GM12878 (cell line): ENCODE results near the gene ZNF629. TPM values are rescaled to one million over a fixed set of nuclear protein-coding genes. Genes with fewer than 3 reads are reported as not detected.

ENCODE experiments used
- ATAC-seq: fragments of 200-7000 bp; cut with Tn5 transposase; 3 replicates; pipeline ENCODE4 v1.9.1; 2020; ENCODE audit warnings: mild to moderate bottlenecking, moderate library complexity
- BruUV-seq: library from RNA; stranded (reverse); fragments of 400-500 nt; replicated peaks from 2 replicates; lab custom pipeline; 2021; lab: Mats Ljungman, UMichigan
- CTCF ChIA-PET: fragments of 300-600 bp; sonication (Branson Sonifier 250); formaldehyde crosslinking; extraction: SDS; loops from one replicate; lab custom pipeline; 2021; ENCODE audit warnings: inconsistent platforms; lab: Yijun Ruan, JAX
- POLR2A ChIA-PET: fragments of 350-600 bp; formaldehyde crosslinking; extraction: SDS; loops from one replicate; lab custom pipeline; 2021; ENCODE audit warnings: inconsistent platforms; lab: Charles Lee
- RAD21 ChIA-PET: fragments of 300-600 bp; sonication (Branson Sonifier 250); formaldehyde crosslinking; loops from one replicate; lab custom pipeline; 2023; ENCODE audit warnings: antibody characterized with exemption; ENCODE audit not compliant: unreplicated experiment; lab: Charles Lee
- SMC1A ChIA-PET: fragments of 300-600 bp; sonication (Branson Sonifier 250); formaldehyde crosslinking; loops from one replicate; lab custom pipeline; 2023; ENCODE audit not compliant: unreplicated experiment, uncharacterized antibody; lab: Charles Lee
- DNase-seq: peaks from one replicate; pipeline ENCODE4 v3.0.0-alpha.2; 2011; ENCODE audit warnings: low read depth, low spot score
- FAIRE-seq: peaks from 3 replicates; lab custom pipeline; 2011; peaks lifted over from hg19 to GRCh38; lab: Jason Lieb, UNC
- H2AFZ ChIP-seq: 2 replicates; pipeline ENCODE4 v1.6.0; 2011; ENCODE audit warnings: low read depth, low read length, control low read depth; ENCODE audit not compliant: control insufficient read depth
- H3K27ac ChIP-seq: 2 replicates; pipeline ENCODE4 v1.5.1; 2011; ENCODE audit warnings: control low read depth; ENCODE audit not compliant: control insufficient read depth, insufficient read depth
- H3K27me3 ChIP-seq, 2 experiments: replicated peaks in 1 of 2; 2 replicates each; pipeline versions ENCODE4 v1.6.0 to v1.6.1; 2011; ENCODE audit warnings: low read length in 1 of 2; ENCODE audit not compliant: control insufficient read depth in 2 of 2, insufficient read depth in 2 of 2
- H3K36me3 ChIP-seq, 2 experiments: 2 replicates each; pipeline ENCODE4 v1.5.1; 2011; ENCODE audit warnings: low read length in 1 of 2; ENCODE audit not compliant: control insufficient read depth in 2 of 2, insufficient read depth in 2 of 2
- H3K4me1 ChIP-seq: 2 replicates; pipeline ENCODE4 v1.6.1; 2011; ENCODE audit warnings: mild to moderate bottlenecking, low read length, moderate library complexity, mixed read lengths; ENCODE audit not compliant: control insufficient read depth, insufficient read depth
- H3K4me2 ChIP-seq: 2 replicates; pipeline ENCODE4 v1.6.0; 2011; ENCODE audit warnings: control low read depth; ENCODE audit not compliant: control insufficient read depth, insufficient read depth
- H3K4me3 ChIP-seq: fragments of 200-600 bp; sonication (generic); 2 replicates; pipeline ENCODE4 v1.5.1; 2016
- H3K79me2 ChIP-seq: 2 replicates; pipeline ENCODE4 v1.6.0; 2011; ENCODE audit warnings: low read length; ENCODE audit not compliant: control insufficient read depth, insufficient read depth
- H3K9ac ChIP-seq: 2 replicates; pipeline ENCODE4 v1.8.0; 2011; ENCODE audit warnings: low read length, control low read depth, mixed read lengths; ENCODE audit not compliant: control insufficient read depth, insufficient read depth
- H3K9me3 ChIP-seq: replicated peaks from 3 replicates; pipeline ENCODE4 v1.5.1; 2011; ENCODE audit warnings: mild to moderate bottlenecking, low read length; ENCODE audit not compliant: control insufficient read depth, insufficient read depth
- H4K20me1 ChIP-seq: 2 replicates; pipeline ENCODE4 v1.6.0; 2011; ENCODE audit not compliant: control insufficient read depth, insufficient read depth
- CHD2 ChIP-seq: IDR thresholded peaks from 2 replicates; pipeline ENCODE4 v1.6.1; 2011; ENCODE audit warnings: low read depth, low read length, improper control_type of control experiment, borderline replicate concordance
- EED ChIP-seq: sonication (generic); IDR thresholded peaks from 2 replicates; pipeline ENCODE4 v1.6.1; 2016; ENCODE audit warnings: antibody characterized with exemption, low read depth
- EGR1 ChIP-seq, 2 experiments: IDR thresholded peaks; 1 replicate in 1 of 2; 2 replicates in 1 of 2; pipeline ENCODE4 v1.6.1; 2011 to 2012; ENCODE audit warnings: low read depth in 2 of 2, low read length in 2 of 2, borderline replicate concordance in 1 of 2, mild to moderate bottlenecking in 1 of 2, moderate library complexity in 1 of 2
- FOS ChIP-seq: IDR thresholded peaks from 3 replicates; pipeline ENCODE4 v1.6.1; 2011; ENCODE audit warnings: borderline replicate concordance; ENCODE audit not compliant: insufficient read length; ENCODE audit errors: extremely low read depth
- KAT2A ChIP-seq: conservative IDR thresholded peaks from 2 replicates; pipeline ENCODE4 v1.6.1; 2011; ENCODE audit warnings: low read depth, low read length; ENCODE audit not compliant: control insufficient read depth
- MTA3 ChIP-seq: IDR thresholded peaks from 2 replicates; pipeline ENCODE4 v1.6.1; 2012; ENCODE audit warnings: low read length, inconsistent platforms, borderline replicate concordance
- MYC ChIP-seq: IDR thresholded peaks from 2 replicates; pipeline ENCODE4 v1.6.1; 2011; ENCODE audit warnings: mild to moderate bottlenecking, low read length, moderate library complexity, inconsistent platforms; ENCODE audit not compliant: insufficient read depth, insufficient replicate concordance, insufficient read length, severe bottlenecking
- NFXL1 ChIP-seq: fragments of 450-650 bp; IDR thresholded peaks from 2 replicates; pipeline ENCODE4 v1.6.1; 2017; ENCODE audit warnings: antibody characterized with exemption, mild to moderate bottlenecking, borderline replicate concordance
- POLR2AphosphoS5 ChIP-seq: IDR thresholded peaks from 2 replicates; pipeline ENCODE4 v1.6.1; 2011; ENCODE audit warnings: mild to moderate bottlenecking, low read length, inconsistent platforms
- SUZ12 ChIP-seq: fragments of 200-600 bp; sonication (generic); IDR thresholded peaks from one replicate; pipeline ENCODE4 v1.6.1; 2018; ENCODE audit warnings: antibody characterized with exemption, mild to moderate bottlenecking; ENCODE audit not compliant: unreplicated experiment
- TARDBP ChIP-seq: IDR thresholded peaks from 2 replicates; pipeline ENCODE4 v1.6.1; 2016; ENCODE audit warnings: borderline replicate concordance
- WGBS: methylation state at CpG from one replicate; pipeline ENCODE4 v1.1.6; 2016; ENCODE audit warnings: low lambda C conversion rate; ENCODE audit not compliant: insufficient replicate concordance, insufficient coverage; ENCODE audit errors: missing lambda C conversion rate; 5-methylcytosine and 5-hydroxymethylcytosine counted together
- in situ Hi-C: fragments of 300-500 bp; cut with MboI; formaldehyde crosslinking; loops from 9 replicates; pipeline ENCODE4 v1.14.3; 2018; ENCODE audit warnings: mixed read lengths
- intact Hi-C: fragments of 100-400 bp; cut with micrococcal nuclease; formaldehyde crosslinking; loops from one replicate; pipeline ENCODE4 v1.14.2; 2022; ENCODE audit not compliant: unreplicated experiment
- polyA plus RNA-seq, 11 experiments: library from polyadenylated mRNA; depleted of rRNA in 4 of 11; unstranded in 6 of 11; stranded (reverse) in 5 of 11; fragments of >200 nt; fragmentation: Nextera tagmentation in 4 of 11; fragmentation: Illumina TruSeq in 1 of 11; extraction: Ambion mirVana in 4 of 11; extraction: Trizol in 1 of 11; gene quantifications; 1 replicate in 1 of 11; 2 replicates in 10 of 11; pipeline versions ENCODE4 v1.2.1 to v1.2.3, GENCODE V29; 2011 to 2016; ENCODE audit warnings: inconsistent platforms in 2 of 11, missing spikeins in 2 of 11, low read depth in 1 of 11
- total RNA-seq, 4 experiments: library from RNA; depleted of rRNA in 3 of 4; stranded (reverse); fragments of >200 nt in 3 of 4; fragmentation: Illumina TruSeq in 1 of 4; extraction: Trizol in 1 of 4; gene quantifications; 2 replicates each; pipeline versions ENCODE4 v1.2.1 to v1.2.3, GENCODE V29; 2013 to 2021
- TF ChIP-seq, protein P1 (sequence below): fragments of 150-350 bp; IDR thresholded peaks from 2 replicates; pipeline ENCODE4 v1.6.1; 2014; ENCODE audit warnings: mild to moderate bottlenecking, low read depth, low read length
- TF ChIP-seq, protein P2 (sequence below): fragments of 150-350 bp; IDR thresholded peaks from 2 replicates; pipeline ENCODE4 v1.6.1; 2016; ENCODE audit warnings: low read depth, low read length

Gene ZNF629
- total and polyA plus RNA-seq, 10 of the 15 experiments (the other 5 are each of a cell fraction or from before 2014, with no cell fraction given), result 0.02 to 0.69 (median 0.40) TPM

DNA sequence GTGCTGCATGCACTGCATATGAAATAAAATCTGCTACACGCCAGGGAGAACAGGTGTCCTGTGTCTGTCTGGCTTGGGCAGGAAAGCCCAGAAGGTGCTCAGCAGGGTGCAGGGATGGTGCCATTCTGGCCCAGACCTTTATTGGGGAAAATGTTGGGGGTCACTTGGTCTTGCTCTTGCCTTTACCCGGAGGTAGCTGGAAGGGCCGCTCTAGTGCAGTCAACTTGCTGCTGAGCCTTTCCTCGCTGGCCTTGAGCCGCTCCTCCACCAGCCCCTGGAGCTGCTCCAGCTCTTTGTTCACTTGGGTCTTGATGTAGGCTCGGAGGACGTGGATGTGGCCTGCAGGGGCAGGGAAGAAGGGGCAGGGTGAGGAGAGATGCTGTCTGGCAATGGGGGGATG is 29.7 kb downstream of the ZNF629 start:
- Histone ChIP-seq H3K27me3 (no peaks in the 10 kb centered on the region), H3K4me1 (peaks cover 4% of the 10 kb centered on the region; the same call in 1 of the 2 replicates), H3K27ac (no peak overlapping the region), H3K79me2 (peaks cover 2% of the 10 kb centered on the region), H3K9ac (no peak overlapping the region), H3K4me2 (no peak overlapping the region), H3K9me3 (no peaks in the 10 kb centered on the region), H2AFZ (no peak overlapping the region), H4K20me1 (no peaks in the 10 kb centered on the region), H3K4me3 (no peak overlapping the region), H3K36me3 (peaks cover 11 to 14% of the 10 kb centered on the region in 2 experiments; a peak in 3 of 4 replicates)
- POLR2A ChIA-PET, result no interaction called here
- RAD21 ChIA-PET, result no interaction called here
- no peak for TF ChIP-seq KAT2A
- TF ChIP-seq SUZ12, result no peak
- no peak for TF ChIP-seq EGR1 (IDR thresholded peaks at IDR 0.05; ENCODE audit: borderline replicate concordance in 1 of 2, low read depth in 2 of 2, low read length in 2 of 2)
- TF ChIP-seq TARDBP, result no peak
- TF ChIP-seq, protein P1, sequence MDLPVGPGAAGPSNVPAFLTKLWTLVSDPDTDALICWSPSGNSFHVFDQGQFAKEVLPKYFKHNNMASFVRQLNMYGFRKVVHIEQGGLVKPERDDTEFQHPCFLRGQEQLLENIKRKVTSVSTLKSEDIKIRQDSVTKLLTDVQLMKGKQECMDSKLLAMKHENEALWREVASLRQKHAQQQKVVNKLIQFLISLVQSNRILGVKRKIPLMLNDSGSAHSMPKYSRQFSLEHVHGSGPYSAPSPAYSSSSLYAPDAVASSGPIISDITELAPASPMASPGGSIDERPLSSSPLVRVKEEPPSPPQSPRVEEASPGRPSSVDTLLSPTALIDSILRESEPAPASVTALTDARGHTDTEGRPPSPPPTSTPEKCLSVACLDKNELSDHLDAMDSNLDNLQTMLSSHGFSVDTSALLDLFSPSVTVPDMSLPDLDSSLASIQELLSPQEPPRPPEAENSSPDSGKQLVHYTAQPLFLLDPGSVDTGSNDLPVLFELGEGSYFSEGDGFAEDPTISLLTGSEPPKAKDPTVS, result no peak
- TF ChIP-seq MYC, result no peak
- TF ChIP-seq POLR2AphosphoS5, result no peak
- TF ChIP-seq FOS, result no peak
- TF ChIP-seq EED, result no peak
- TF ChIP-seq MTA3, result no peak
- TF ChIP-seq NFXL1, result no peak
- TF ChIP-seq, protein P2, sequence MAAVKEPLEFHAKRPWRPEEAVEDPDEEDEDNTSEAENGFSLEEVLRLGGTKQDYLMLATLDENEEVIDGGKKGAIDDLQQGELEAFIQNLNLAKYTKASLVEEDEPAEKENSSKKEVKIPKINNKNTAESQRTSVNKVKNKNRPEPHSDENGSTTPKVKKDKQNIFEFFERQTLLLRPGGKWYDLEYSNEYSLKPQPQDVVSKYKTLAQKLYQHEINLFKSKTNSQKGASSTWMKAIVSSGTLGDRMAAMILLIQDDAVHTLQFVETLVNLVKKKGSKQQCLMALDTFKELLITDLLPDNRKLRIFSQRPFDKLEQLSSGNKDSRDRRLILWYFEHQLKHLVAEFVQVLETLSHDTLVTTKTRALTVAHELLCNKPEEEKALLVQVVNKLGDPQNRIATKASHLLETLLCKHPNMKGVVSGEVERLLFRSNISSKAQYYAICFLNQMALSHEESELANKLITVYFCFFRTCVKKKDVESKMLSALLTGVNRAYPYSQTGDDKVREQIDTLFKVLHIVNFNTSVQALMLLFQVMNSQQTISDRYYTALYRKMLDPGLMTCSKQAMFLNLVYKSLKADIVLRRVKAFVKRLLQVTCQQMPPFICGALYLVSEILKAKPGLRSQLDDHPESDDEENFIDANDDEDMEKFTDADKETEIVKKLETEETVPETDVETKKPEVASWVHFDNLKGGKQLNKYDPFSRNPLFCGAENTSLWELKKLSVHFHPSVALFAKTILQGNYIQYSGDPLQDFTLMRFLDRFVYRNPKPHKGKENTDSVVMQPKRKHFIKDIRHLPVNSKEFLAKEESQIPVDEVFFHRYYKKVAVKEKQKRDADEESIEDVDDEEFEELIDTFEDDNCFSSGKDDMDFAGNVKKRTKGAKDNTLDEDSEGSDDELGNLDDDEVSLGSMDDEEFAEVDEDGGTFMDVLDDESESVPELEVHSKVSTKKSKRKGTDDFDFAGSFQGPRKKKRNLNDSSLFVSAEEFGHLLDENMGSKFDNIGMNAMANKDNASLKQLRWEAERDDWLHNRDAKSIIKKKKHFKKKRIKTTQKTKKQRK, result no peak
- no peak for TF ChIP-seq CHD2
- WGBS, result 99% methylated on average over 7 of the region's 7 CpGs
- in situ Hi-C loops (loop anchor here (25.0 kb wide), 1 partner anchor 1130 kb away; no protein-coding TSS in a partner anchor), intact Hi-C loops (no loop called here)
- ATAC-seq (no peak), FAIRE-seq (no peak), DNase-seq (no peak)
- BruUV-seq, result no TSS peak
- CTCF ChIA-PET, result no interaction called here
- SMC1A ChIA-PET, result no interaction called here
